HuH-7.5 (cell line): ENCODE results near the gene EGR4.

ENCODE experiments used
- DNase-seq: peaks from one replicate; pipeline ENCODE4 v3.0.0; 2011; ENCODE audit warnings: low spot score

Gene EGR4

DNA sequence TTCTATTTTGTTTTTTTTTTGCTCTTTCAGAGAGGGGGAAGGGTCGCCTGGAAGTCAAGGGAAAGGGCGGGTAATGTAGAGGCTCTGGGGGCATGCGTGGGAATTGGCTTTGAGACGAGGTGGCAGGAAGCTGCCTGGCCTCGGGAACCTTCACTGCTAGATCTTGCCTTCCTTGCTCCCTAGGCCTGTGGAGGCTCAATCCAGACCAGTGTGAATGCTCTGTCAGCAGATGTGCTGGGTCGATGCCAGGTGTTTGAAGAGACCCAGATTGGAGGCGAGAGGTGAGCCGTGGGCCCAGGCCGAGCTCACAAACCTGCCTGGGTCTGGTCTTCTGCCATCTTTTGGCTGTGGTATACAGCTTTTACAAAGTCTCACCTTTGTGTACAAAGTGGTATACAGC, 43.7 kb downstream of the EGR4 start:
- DNase-seq = no peak

DNA sequence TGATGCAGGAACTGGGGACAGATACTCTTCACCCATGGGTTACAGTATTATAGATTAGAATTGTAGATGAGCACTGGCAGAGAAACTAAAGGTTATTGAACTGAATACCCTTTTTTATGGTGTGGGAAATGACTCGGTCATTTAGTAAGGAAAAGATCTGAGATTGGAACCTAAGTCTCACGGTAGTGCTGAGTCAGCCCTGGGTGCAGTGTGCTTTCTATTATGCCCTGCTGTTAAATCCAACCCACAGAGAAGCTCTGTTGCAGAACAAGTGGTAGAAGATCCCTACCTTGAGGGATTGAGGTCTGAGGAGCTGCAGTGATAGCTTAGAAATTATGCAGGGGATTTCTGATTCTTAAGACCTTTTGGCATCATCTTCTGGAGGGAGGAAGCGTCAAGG, 46.5 kb downstream of the EGR4 start:
- DNase-seq = no peak

DNA sequence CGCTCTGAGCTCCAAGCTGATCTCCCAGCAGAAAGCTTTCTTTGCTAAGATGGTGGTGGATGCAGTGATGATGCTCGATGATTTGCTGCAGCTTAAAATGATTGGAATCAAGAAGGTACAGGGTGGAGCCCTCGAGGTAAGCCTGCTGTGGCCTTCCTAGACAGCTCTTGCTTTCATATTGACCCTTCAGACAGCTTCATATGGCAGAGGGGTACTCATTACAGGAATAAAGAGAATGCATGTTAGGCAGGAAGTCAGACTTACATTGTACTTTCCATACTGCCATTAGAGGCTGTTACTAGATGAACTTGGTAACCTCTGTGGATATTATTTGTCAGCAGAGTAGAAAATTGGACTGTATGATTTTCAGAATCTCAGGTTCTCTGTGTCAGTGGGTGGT, 48.8 kb downstream of the EGR4 start:
- no peak for DNase-seq

GRCh38 chr2:73243884-73244570, 49.3 kb downstream of the EGR4 start:
- no peak for DNase-seq
